Fibroblast of the aortic adventitia (primary cell): ENCODE results near the gene PAQR6. TPM values are rescaled to one million over a fixed set of nuclear protein-coding genes. Genes with fewer than 3 reads are reported as not detected.
A peak's percentile ranks its signal among the peaks of the same experiment; 100 is the strongest.

ENCODE experiments used
- DNase-seq: peaks from one replicate; pipeline ENCODE4 v3.0.0-alpha.2; 2010; ENCODE audit warnings: low read depth
- H3K4me3 ChIP-seq: 2 replicates; pipeline ENCODE4 v1.5.1; 2011; ENCODE audit warnings: low read depth, mild to moderate bottlenecking, control low read depth, low read length, moderate library complexity
- total RNA-seq: library from RNA; depleted of rRNA; stranded (reverse); fragments of >200 nt; gene quantifications from 2 replicates; pipeline ENCODE4 v1.2.3, GENCODE V29; 2012; ENCODE audit warnings: low replicate concordance
- TF ChIP-seq, protein P1 (sequence below): IDR thresholded peaks from 2 replicates; pipeline ENCODE4 v1.5.1; 2011; ENCODE audit warnings: mild to moderate bottlenecking, low read length, control low read depth, inconsistent platforms; ENCODE audit not compliant: insufficient read depth

The PAQR6 gene
- total RNA-seq, 1 donor = 0.63 TPM

GRCh38 chr1:156257711-156258110, 9.9 kb upstream of the PAQR6 start:
- no peak overlapping the region for H3K4me3 ChIP-seq
- TF ChIP-seq, protein P1, sequence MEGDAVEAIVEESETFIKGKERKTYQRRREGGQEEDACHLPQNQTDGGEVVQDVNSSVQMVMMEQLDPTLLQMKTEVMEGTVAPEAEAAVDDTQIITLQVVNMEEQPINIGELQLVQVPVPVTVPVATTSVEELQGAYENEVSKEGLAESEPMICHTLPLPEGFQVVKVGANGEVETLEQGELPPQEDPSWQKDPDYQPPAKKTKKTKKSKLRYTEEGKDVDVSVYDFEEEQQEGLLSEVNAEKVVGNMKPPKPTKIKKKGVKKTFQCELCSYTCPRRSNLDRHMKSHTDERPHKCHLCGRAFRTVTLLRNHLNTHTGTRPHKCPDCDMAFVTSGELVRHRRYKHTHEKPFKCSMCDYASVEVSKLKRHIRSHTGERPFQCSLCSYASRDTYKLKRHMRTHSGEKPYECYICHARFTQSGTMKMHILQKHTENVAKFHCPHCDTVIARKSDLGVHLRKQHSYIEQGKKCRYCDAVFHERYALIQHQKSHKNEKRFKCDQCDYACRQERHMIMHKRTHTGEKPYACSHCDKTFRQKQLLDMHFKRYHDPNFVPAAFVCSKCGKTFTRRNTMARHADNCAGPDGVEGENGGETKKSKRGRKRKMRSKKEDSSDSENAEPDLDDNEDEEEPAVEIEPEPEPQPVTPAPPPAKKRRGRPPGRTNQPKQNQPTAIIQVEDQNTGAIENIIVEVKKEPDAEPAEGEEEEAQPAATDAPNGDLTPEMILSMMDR = no peak
- no peak for DNase-seq

DNA sequence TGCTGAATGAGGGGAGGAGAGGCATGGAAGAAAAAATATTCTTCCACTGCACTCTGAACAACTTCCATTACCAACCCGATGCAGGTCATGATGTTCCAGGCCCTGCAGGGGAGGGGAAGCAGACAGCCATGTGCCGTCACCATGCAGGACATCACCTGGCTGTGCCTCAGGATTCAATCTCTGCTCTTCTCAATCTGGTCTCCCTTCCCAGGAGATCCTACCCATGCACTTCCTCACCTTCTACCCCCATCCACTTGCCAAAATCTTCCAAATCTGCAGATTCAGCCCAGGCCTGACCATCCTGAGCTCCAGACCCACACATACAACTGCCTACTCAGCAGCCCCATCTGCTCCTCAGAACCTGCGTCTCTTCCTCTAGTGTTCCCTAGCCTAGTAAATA, 5.8 kb upstream of the PAQR6 start:
- TF ChIP-seq, protein P1 = no peak
- H3K4me3 ChIP-seq = no peak overlapping the region
- DNase-seq = no peak

DNA sequence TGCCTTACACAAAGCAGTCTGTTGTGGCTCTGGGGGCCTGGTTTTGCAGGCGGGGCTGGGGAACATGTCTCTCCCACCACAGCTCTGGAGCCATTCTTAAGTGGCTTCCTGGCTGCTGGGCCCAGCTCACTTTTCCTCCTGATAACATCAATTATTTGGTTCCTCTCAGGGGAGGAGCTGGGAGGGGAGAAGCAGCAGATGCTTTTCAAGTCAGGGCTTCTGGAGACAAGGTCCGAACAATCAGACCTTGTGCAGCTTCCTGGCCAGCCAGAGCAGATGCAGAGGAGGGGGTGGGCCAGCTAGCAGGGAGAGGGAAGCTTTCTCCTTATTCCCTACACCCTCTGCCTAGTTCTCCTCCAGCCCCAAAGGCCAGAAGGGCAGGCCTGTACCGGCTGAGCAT, 3.7 kb upstream of the PAQR6 start:
- TF ChIP-seq, protein P1 = no peak
- no peak overlapping the region for H3K4me3 ChIP-seq
- no peak for DNase-seq

DNA sequence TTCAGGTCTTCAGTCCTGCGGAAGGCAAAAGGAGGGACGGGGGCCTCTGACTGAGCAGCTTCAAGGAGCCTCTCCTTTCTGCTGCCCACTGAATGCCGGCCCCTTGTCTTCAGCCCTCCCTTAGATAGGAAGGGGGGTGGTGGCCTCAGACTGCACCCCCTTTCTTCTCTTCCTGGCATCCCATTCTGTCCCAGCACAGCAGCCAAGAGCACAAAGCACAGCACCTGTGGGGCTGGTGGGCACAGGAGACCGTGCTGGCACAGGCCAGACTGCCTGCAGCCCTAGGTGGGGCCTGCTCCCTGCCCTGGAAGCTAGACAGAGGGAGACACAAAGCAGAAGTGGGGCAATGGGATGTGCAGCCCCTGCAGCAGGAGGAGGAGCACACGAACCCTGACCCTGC, 1.7 kb upstream of the PAQR6 start:
- TF ChIP-seq, protein P1 = no peak
- no peak for DNase-seq
- H3K4me3 ChIP-seq = no peak overlapping the region

GRCh38 chr1:156248323-156248683, 447 bp upstream of the PAQR6 start:
- DNase-seq = no peak
- H3K4me3 ChIP-seq = no peak overlapping the region
- TF ChIP-seq, protein P1 = no peak

GRCh38 chr1:156246781-156247459, 936 bp downstream of the PAQR6 start:
- DNase-seq = peak; percentile 18
- no peak overlapping the region for H3K4me3 ChIP-seq
- TF ChIP-seq, protein P1 = no peak

DNA sequence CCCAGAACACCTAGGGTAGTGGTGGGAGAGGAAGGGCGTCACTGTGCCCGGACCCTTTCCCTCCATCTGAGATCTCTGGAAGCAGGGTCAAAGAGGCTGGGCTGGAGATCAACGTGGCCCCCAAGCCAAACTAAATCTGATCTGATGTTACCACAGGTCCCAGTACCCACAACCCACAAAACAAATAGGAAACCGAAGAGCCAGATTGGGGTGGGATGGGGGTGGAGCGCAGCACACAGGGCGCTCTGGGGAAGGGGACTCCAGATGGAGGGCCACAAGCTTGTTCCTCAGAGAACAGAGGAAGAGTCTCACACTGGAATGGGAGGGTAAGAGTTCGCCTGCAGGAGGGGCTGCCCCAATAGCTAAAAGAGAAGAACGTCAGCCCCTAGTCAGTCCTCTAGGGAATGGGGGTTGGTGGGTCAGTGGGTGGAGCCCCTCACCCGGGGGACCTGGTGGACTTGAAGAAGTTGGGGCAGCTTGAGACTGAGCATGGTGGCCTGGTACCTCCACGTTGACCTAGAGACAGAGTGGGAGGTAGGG, 1.5 kb downstream of the PAQR6 start:
- DNase-seq = no peak
- TF ChIP-seq, protein P1 = no peak

More for the DNA sequence above, 1.5 kb downstream of the PAQR6 start:
- no peak overlapping the region for H3K4me3 ChIP-seq
